Stimulated activated CD8-positive, alpha-beta memory T cell treated with anti-CD3 and anti-CD28 coated beads, Interleukin-15, amount 100 ng/mL, for 24 hours (primary cell): ENCODE results near the gene GALNT14.

Experiments
- DNase-seq: peaks from one replicate; pipeline ENCODE4 v3.0.0-alpha.2; 2020; ENCODE audit warnings: low read depth

The GALNT14 gene

GRCh38 chr2:30894498-30895119 is 243.6 kb downstream of the GALNT14 start:
- no peak for DNase-seq

GRCh38 chr2:30888852-30889409 is 249.3 kb downstream of the GALNT14 start:
- no peak for DNase-seq

- no peak for DNase-seq
Observed at GRCh38 chr2:30886080-30886479, 252.2 kb downstream of the GALNT14 start.

- no peak for DNase-seq
Observed at GRCh38 chr2:30883822-30884221, 254.4 kb downstream of the GALNT14 start.

- no peak for DNase-seq
Observed at GRCh38 chr2:30883184-30883583, 255.1 kb downstream of the GALNT14 start.

- no peak for DNase-seq
Observed at GRCh38 chr2:30880516-30880915, 257.7 kb downstream of the GALNT14 start.

GRCh38 chr2:30877833-30878232 is 260.4 kb downstream of the GALNT14 start:
- DNase-seq = no peak

GRCh38 chr2:30872797-30873196 is 265.4 kb downstream of the GALNT14 start:
- DNase-seq = no peak

GRCh38 chr2:30871980-30872789 is 266.1 kb downstream of the GALNT14 start:
- no peak for DNase-seq

GRCh38 chr2:30871440-30871839 is 266.8 kb downstream of the GALNT14 start:
- no peak for DNase-seq

GRCh38 chr2:30869988-30870387 is 268.3 kb downstream of the GALNT14 start:
- DNase-seq = no peak

GRCh38 chr2:30867385-30867784 is 270.9 kb downstream of the GALNT14 start:
- DNase-seq = no peak

GRCh38 chr2:30866974-30867373 is 271.3 kb downstream of the GALNT14 start:
- DNase-seq = no peak

- no peak for DNase-seq
Observed at GRCh38 chr2:30865892-30866681, 272.2 kb downstream of the GALNT14 start.

GRCh38 chr2:30865243-30865642 is 273.0 kb downstream of the GALNT14 start:
- no peak for DNase-seq

- no peak for DNase-seq
Observed at GRCh38 chr2:30862054-30862651, 276.1 kb downstream of the GALNT14 start.

GRCh38 chr2:30860726-30861125 is 277.5 kb downstream of the GALNT14 start:
- DNase-seq = no peak
